Measurements from ENCODE around the gene XYLT1.

Gene XYLT1

GRCh38 chr16:17275076-17276009 is 195.4 kb downstream of the XYLT1 start:
- no peak for DNase-seq

- DNase-seq: no peak
Measured at GRCh38 chr16:17273142-17273561, 197.6 kb downstream of the XYLT1 start.

- no peak for DNase-seq
Measured at GRCh38 chr16:17272716-17273115, 198.0 kb downstream of the XYLT1 start.

- DNase-seq: no peak
Measured at GRCh38 chr16:17271687-17272086, 199.1 kb downstream of the XYLT1 start.

- no peak for DNase-seq
Measured at GRCh38 chr16:17270683-17271109, 200.1 kb downstream of the XYLT1 start.

GRCh38 chr16:17270111-17270510 is 200.6 kb downstream of the XYLT1 start:
- DNase-seq: no peak

- DNase-seq: no peak
Measured at GRCh38 chr16:17269439-17269838, 201.3 kb downstream of the XYLT1 start.

GRCh38 chr16:17266608-17267313 is 204.0 kb downstream of the XYLT1 start:
- DNase-seq: no peak

- no peak for DNase-seq
Measured at GRCh38 chr16:17265154-17265553, 205.6 kb downstream of the XYLT1 start.

- no peak for DNase-seq
Measured at GRCh38 chr16:17261197-17261858, 209.4 kb downstream of the XYLT1 start.

- no peak for DNase-seq
Measured at GRCh38 chr16:17260276-17260849, 210.4 kb downstream of the XYLT1 start.

GRCh38 chr16:17259751-17260270 is 210.9 kb downstream of the XYLT1 start:
- DNase-seq: no peak

GRCh38 chr16:17258848-17259713 is 211.7 kb downstream of the XYLT1 start:
- no peak for DNase-seq

- no peak for DNase-seq
Measured at GRCh38 chr16:17258077-17258599, 212.6 kb downstream of the XYLT1 start.

GRCh38 chr16:17257426-17258023 is 213.2 kb downstream of the XYLT1 start:
- no peak for DNase-seq

- DNase-seq: no peak
Measured at GRCh38 chr16:17252701-17253100, 218.1 kb downstream of the XYLT1 start.

- no peak for DNase-seq
Measured at GRCh38 chr16:17252064-17252463, 218.7 kb downstream of the XYLT1 start.

GRCh38 chr16:17251496-17251895 is 219.3 kb downstream of the XYLT1 start:
- DNase-seq: no peak

GRCh38 chr16:17246974-17247732 is 223.6 kb downstream of the XYLT1 start:
- no peak for DNase-seq

- no peak for DNase-seq
Measured at GRCh38 chr16:17246268-17246885, 224.4 kb downstream of the XYLT1 start.

Data from NCI-H526 treated with DMSO at 0.1 percent for 48 hours (cell line).